ENCODE data around the gene MYBPC2. TPM values are rescaled to one million over a fixed set of nuclear protein-coding genes. Genes with fewer than 3 reads are reported as not detected.

Gene MYBPC2
- total RNA-seq, 6 donors from 2014 or later: 0.09 to 0.17 TPM; not detected in 4

- Histone ChIP-seq H3K9me3 (no peaks in the 10 kb centered on the region), H3K4me1 (peaks cover 0 to 11% (median 9%) of the 10 kb centered on the region in 4 donors), H3K27ac (peak overlapping the region in 1 of 4 donors; percentile 21), H3K36me3 (peaks cover 0 to 11% (median 4%) of the 10 kb centered on the region in 4 donors), H3K4me3 (no peak overlapping the region), H3K27me3 (no peaks in the 10 kb centered on the region)
- DNase-seq (no peak), ATAC-seq (ENCODE audit: low FRiP score in 2 of 2) (peak in 1 of 2 donors; percentile 34)
- no peak for TF ChIP-seq CTCF (IDR thresholded peaks at IDR 0.05)
- TF ChIP-seq POLR2AphosphoS5 (IDR thresholded peaks at IDR 0.05): no peak
- TF ChIP-seq POLR2A (IDR thresholded peaks at IDR 0.05): no peak
- no peak for TF ChIP-seq EP300 (IDR thresholded peaks at IDR 0.05)
- WGBS, 2 donors: 20% methylated on average over 13 of the region's 13 CpGs
Observed at GRCh38 chr19:50488389-50489194, 55.9 kb downstream of the MYBPC2 start.

- H3K9me3 ChIP-seq: no peaks in the 10 kb centered on the region
- H3K36me3 ChIP-seq: peaks cover 0 to 5% (median under 1%) of the 10 kb centered on the region in 4 donors
- TF ChIP-seq POLR2A (IDR thresholded peaks at IDR 0.05) (no peak), CTCF (IDR thresholded peaks at IDR 0.05) (no peak), POLR2AphosphoS5 (IDR thresholded peaks at IDR 0.05) (no peak), EP300 (IDR thresholded peaks at IDR 0.05) (no peak)
- ATAC-seq (ENCODE audit: low FRiP score in 2 of 2): peak in 1 of 2 donors; percentile 20
- H3K27ac ChIP-seq: no peak overlapping the region
- WGBS, 2 donors: 45 to 61% methylated on average over 24 of the region's 24 CpGs
- no peak for DNase-seq
- no peak overlapping the region for H3K4me3 ChIP-seq
- H3K4me1 ChIP-seq: peaks cover 0 to 11% (median 9%) of the 10 kb centered on the region in 4 donors
- H3K27me3 ChIP-seq: no peaks in the 10 kb centered on the region
Observed at GRCh38 chr19:50489461-50490011, 56.8 kb downstream of the MYBPC2 start.

GRCh38 chr19:50490411-50490811 lies 57.7 kb downstream of the MYBPC2 start:
- Histone ChIP-seq H3K4me3 (no peak overlapping the region), H3K27me3 (no peaks in the 10 kb centered on the region), H3K27ac (no peak overlapping the region), H3K36me3 (peaks cover 0 to under 1% (median 0%) of the 10 kb centered on the region in 4 donors), H3K4me1 (peaks cover 0 to 11% (median 9%) of the 10 kb centered on the region in 4 donors), H3K9me3 (no peaks in the 10 kb centered on the region)
- TF ChIP-seq EP300 (IDR thresholded peaks at IDR 0.05) (no peak), CTCF (IDR thresholded peaks at IDR 0.05) (no peak), POLR2AphosphoS5 (IDR thresholded peaks at IDR 0.05) (no peak), POLR2A (IDR thresholded peaks at IDR 0.05) (no peak)
- DNase-seq (no peak), ATAC-seq (ENCODE audit: low FRiP score in 2 of 2) (no peak)
- 95 to 96% methylated on average over 18 of the region's 18 CpGs for WGBS, 2 donors

- Histone ChIP-seq H3K4me3 (no peak overlapping the region), H3K4me1 (peaks cover 0 to 11% (median 9%) of the 10 kb centered on the region in 4 donors), H3K27ac (no peak overlapping the region), H3K36me3 (no peaks in the 10 kb centered on the region), H3K9me3 (no peaks in the 10 kb centered on the region), H3K27me3 (no peaks in the 10 kb centered on the region)
- TF ChIP-seq POLR2AphosphoS5 (IDR thresholded peaks at IDR 0.05): no peak
- no peak for TF ChIP-seq CTCF (IDR thresholded peaks at IDR 0.05)
- no peak for TF ChIP-seq EP300 (IDR thresholded peaks at IDR 0.05)
- no peak for TF ChIP-seq POLR2A (IDR thresholded peaks at IDR 0.05)
- no peak for DNase-seq
- no peak for ATAC-seq (ENCODE audit: low FRiP score in 2 of 2)
- WGBS, 2 donors: 48 to 62% methylated on average over 24 to 26 of the region's 26 CpGs
Observed at GRCh38 chr19:50490991-50491472, 58.3 kb downstream of the MYBPC2 start.

All from upper lobe of left lung (tissue), 6 donors.